Smooth muscle cell (in vitro differentiated cells): ENCODE measurements around the gene IL4R. TPM values are rescaled to one million over a fixed set of nuclear protein-coding genes. Genes with fewer than 3 reads are reported as not detected.

Experiments used
- DNase-seq: peaks from one replicate; lab custom pipeline; 2025; ENCODE audit not compliant: unreplicated experiment; lab: John Stamatoyannopoulos, UW
- H2AFZ ChIP-seq: fragments of 200-600 bp; sonication (generic); 2 replicates; pipeline ENCODE4 v1.6.0; 2016; ENCODE audit warnings: antibody characterized with exemption, low read depth, mild to moderate bottlenecking
- H3F3A ChIP-seq: fragments of 200-600 bp; sonication (generic); 2 replicates; pipeline ENCODE4 v1.6.0; 2017; ENCODE audit warnings: antibody characterized with exemption, low read depth
- H3K27ac ChIP-seq: fragments of 200-600 bp; sonication (generic); 2 replicates; pipeline ENCODE4 v1.5.1; 2016; ENCODE audit warnings: low read depth, mild to moderate bottlenecking
- H3K27me3 ChIP-seq: fragments of 200-600 bp; sonication (generic); 2 replicates; pipeline ENCODE4 v1.6.1; 2016; ENCODE audit warnings: low read depth, mild to moderate bottlenecking
- H3K36me3 ChIP-seq: fragments of 200-600 bp; sonication (generic); 2 replicates; pipeline ENCODE4 v1.5.1; 2016; ENCODE audit warnings: low read depth
- H3K4me1 ChIP-seq: fragments of 200-600 bp; sonication (generic); 2 replicates; pipeline ENCODE4 v1.5.1; 2016; ENCODE audit warnings: low read depth
- H3K4me2 ChIP-seq: fragments of 200-600 bp; sonication (generic); 2 replicates; pipeline ENCODE4 v1.6.0; 2016; ENCODE audit warnings: mild to moderate bottlenecking
- H3K4me3 ChIP-seq: fragments of 200-600 bp; sonication (generic); 2 replicates; pipeline ENCODE4 v1.5.1; 2016; ENCODE audit warnings: mild to moderate bottlenecking
- H3K79me2 ChIP-seq: fragments of 200-600 bp; sonication (generic); 2 replicates; pipeline ENCODE4 v1.6.0; 2016; ENCODE audit warnings: low read depth, mild to moderate bottlenecking
- H3K9ac ChIP-seq: fragments of 200-600 bp; sonication (generic); 2 replicates; pipeline ENCODE4 v1.6.0; 2016; ENCODE audit warnings: low read depth
- H3K9me3 ChIP-seq: fragments of 200-600 bp; sonication (generic); replicated peaks from 2 replicates; pipeline ENCODE4 v1.5.1; 2016; ENCODE audit warnings: low read depth
- H4K20me1 ChIP-seq: fragments of 200-600 bp; sonication (generic); 2 replicates; pipeline ENCODE4 v1.6.0; 2016; ENCODE audit warnings: low read depth
- whole genome bisulfite sequencing: methylation state at CpG from one replicate; pipeline ENCODE4 v1.1.7; 2016; ENCODE audit warnings: low lambda C conversion rate; 5-methylcytosine and 5-hydroxymethylcytosine counted together
- polyA plus RNA-seq: library from polyadenylated mRNA; unstranded; fragments of >200 nt; fragmentation: Nextera tagmentation; extraction: Ambion mirVana; gene quantifications from 2 replicates; pipeline ENCODE4 v1.2.1, GENCODE V29; 2016
- total RNA-seq: library from RNA; depleted of rRNA; stranded (reverse); fragments of >200 nt; gene quantifications from 2 replicates; pipeline ENCODE4 v1.2.3, GENCODE V29; 2014
- TF ChIP-seq, protein P1 (sequence below): fragments of 200-600 bp; sonication (generic); IDR thresholded peaks from 2 replicates; pipeline ENCODE4 v1.5.1; 2017; ENCODE audit warnings: borderline replicate concordance, mild to moderate bottlenecking, antibody characterized with exemption; ENCODE audit not compliant: insufficient read depth, poor library complexity, severe bottlenecking

IL4R gene
- total and polyA plus RNA-seq, 2 experiments from 2014 or later, result 13.4 to 24.0 TPM

GRCh38 chr16:27410761-27411160 is 97.0 kb downstream of the IL4R start:
- Histone ChIP-seq H3K36me3 (no peaks in the 10 kb centered on the region), H3F3A (no peaks in the 10 kb centered on the region), H3K4me1 (no peaks in the 10 kb centered on the region), H3K9me3 (no peaks in the 10 kb centered on the region), H3K27ac (no peak overlapping the region), H3K9ac (no peak overlapping the region), H3K4me2 (no peak overlapping the region), H3K79me2 (no peaks in the 10 kb centered on the region), H4K20me1 (no peaks in the 10 kb centered on the region), H3K27me3 (no peaks in the 10 kb centered on the region), H3K4me3 (no peak overlapping the region), H2AFZ (no peak overlapping the region)
- no peak for DNase-seq
- 95% methylated on average over 1 of the region's 1 CpG for WGBS
- TF ChIP-seq, protein P1, sequence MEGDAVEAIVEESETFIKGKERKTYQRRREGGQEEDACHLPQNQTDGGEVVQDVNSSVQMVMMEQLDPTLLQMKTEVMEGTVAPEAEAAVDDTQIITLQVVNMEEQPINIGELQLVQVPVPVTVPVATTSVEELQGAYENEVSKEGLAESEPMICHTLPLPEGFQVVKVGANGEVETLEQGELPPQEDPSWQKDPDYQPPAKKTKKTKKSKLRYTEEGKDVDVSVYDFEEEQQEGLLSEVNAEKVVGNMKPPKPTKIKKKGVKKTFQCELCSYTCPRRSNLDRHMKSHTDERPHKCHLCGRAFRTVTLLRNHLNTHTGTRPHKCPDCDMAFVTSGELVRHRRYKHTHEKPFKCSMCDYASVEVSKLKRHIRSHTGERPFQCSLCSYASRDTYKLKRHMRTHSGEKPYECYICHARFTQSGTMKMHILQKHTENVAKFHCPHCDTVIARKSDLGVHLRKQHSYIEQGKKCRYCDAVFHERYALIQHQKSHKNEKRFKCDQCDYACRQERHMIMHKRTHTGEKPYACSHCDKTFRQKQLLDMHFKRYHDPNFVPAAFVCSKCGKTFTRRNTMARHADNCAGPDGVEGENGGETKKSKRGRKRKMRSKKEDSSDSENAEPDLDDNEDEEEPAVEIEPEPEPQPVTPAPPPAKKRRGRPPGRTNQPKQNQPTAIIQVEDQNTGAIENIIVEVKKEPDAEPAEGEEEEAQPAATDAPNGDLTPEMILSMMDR, result no peak

DNA sequence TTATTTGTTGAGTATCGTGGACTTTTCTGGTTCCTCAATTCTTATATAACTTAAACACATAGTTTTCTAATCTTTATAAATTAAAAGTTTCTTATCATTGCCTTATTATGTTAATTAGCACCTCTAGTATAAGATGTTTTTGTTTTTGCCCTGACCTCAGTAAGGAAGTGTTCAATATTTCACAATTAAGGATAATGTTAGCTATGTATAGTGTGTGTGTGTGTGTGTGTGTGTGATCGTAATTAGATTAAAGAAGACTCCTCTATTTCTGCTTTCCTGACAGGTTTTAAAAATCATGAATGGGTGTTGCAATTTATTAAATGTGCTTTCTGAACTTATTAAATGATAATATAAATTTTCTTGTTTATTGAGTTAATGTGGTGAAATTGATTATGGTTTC is 100.2 kb downstream of the IL4R start:
- no peak overlapping the region for H3K4me3 ChIP-seq
- no peaks in the 10 kb centered on the region for H3K36me3 ChIP-seq
- no peak overlapping the region for H3K4me2 ChIP-seq
- TF ChIP-seq, protein P1, result no peak
- H3K9me3 ChIP-seq, result no peaks in the 10 kb centered on the region
- no peak overlapping the region for H2AFZ ChIP-seq
- H3K79me2 ChIP-seq, result no peaks in the 10 kb centered on the region
- no peak overlapping the region for H3K9ac ChIP-seq
- DNase-seq, result no peak
- 96% methylated on average over 2 of the region's 2 CpGs for WGBS
- H3K4me1 ChIP-seq, result no peaks in the 10 kb centered on the region
- H3K27me3 ChIP-seq, result no peaks in the 10 kb centered on the region
- no peak overlapping the region for H3K27ac ChIP-seq
- H4K20me1 ChIP-seq, result no peaks in the 10 kb centered on the region
- no peaks in the 10 kb centered on the region for H3F3A ChIP-seq

Other genes with a start within 250 kb of the IL4R start
- not detected in 2 replicates for gene C16orf82, start 247.0 kb upstream of the IL4R start, total RNA-seq
- not detected in 2 replicates for gene C16orf82, start 247.0 kb upstream of the IL4R start, polyA plus RNA-seq
- 0.81 and 2.6 TPM in 2 replicates for gene KDM8, start 110.4 kb upstream of the IL4R start, total RNA-seq
- 3.1 and 3.5 TPM in 2 replicates for gene KDM8, start 110.4 kb upstream of the IL4R start, polyA plus RNA-seq
- gene NSMCE1, start 45.2 kb upstream of the IL4R start, total RNA-seq, result 35.7 and 36.9 TPM in 2 replicates
- gene NSMCE1, start 45.2 kb upstream of the IL4R start, polyA plus RNA-seq, result 59.1 and 61.2 TPM in 2 replicates
- not detected in 2 replicates for gene IL21R, start 88.2 kb downstream of the IL4R start, total RNA-seq
- gene IL21R, start 88.2 kb downstream of the IL4R start, polyA plus RNA-seq, result not detected in 2 replicates
- 61.9 and 78.5 TPM in 2 replicates for gene GTF3C1, start 235.9 kb downstream of the IL4R start, total RNA-seq
- 47.1 and 47.6 TPM in 2 replicates for gene GTF3C1, start 235.9 kb downstream of the IL4R start, polyA plus RNA-seq
- gene KATNIP, start 236.2 kb downstream of the IL4R start, total RNA-seq, result 8.6 and 12.4 TPM in 2 replicates
- 5.2 and 9.8 TPM in 2 replicates for gene KATNIP, start 236.2 kb downstream of the IL4R start, polyA plus RNA-seq